CD14-positive monocyte (primary cell): ENCODE measurements around the gene GAK. TPM values are rescaled to one million over a fixed set of nuclear protein-coding genes. Genes with fewer than 3 reads are reported as not detected.

Experiments
- DNase-seq, 3 donors: peaks; one replicate each; pipeline ENCODE4 v3.0.0-alpha.2; 2011 to 2022
- H2AFZ ChIP-seq: 2 replicates; pipeline ENCODE4 v1.6.0; 2012; ENCODE audit warnings: mild to moderate bottlenecking, low read depth, low read length, inconsistent platforms; ENCODE audit not compliant: insufficient read depth, poor library complexity, severe bottlenecking
- H3K27ac ChIP-seq, 2 donors: 1 replicate in 1 of 2; 2 replicates in 1 of 2; pipeline ENCODE4 v1.5.1; 2012 to 2013; ENCODE audit warnings: low read length in 2 of 2, control low read depth in 1 of 2, inconsistent platforms in 1 of 2, low read depth in 1 of 2, mild to moderate bottlenecking in 1 of 2
- H3K27me3 ChIP-seq, 2 donors: one replicate each; pipeline versions ENCODE4 v1.6.0 to v1.6.1; 2011 to 2013; ENCODE audit warnings: low read length in 2 of 2; ENCODE audit not compliant: control insufficient read depth in 2 of 2, insufficient read depth in 2 of 2
- H3K36me3 ChIP-seq, 2 donors: replicated peaks in 1 of 2; 1 replicate in 1 of 2; 2 replicates in 1 of 2; pipeline versions ENCODE4 v1.5.1 to v1.6.1; 2012 to 2013; ENCODE audit warnings: low read length in 2 of 2, control low read depth in 1 of 2, inconsistent platforms in 1 of 2, mild to moderate bottlenecking in 1 of 2; ENCODE audit not compliant: insufficient read depth in 2 of 2, control insufficient read depth in 1 of 2
- H3K4me1 ChIP-seq, 2 donors: 1 replicate in 1 of 2; 2 replicates in 1 of 2; pipeline versions ENCODE4 v1.5.1 to v1.6.1; 2012 to 2013; ENCODE audit warnings: low read length in 2 of 2, control low read depth in 1 of 2, inconsistent platforms in 1 of 2, mild to moderate bottlenecking in 1 of 2, moderate library complexity in 1 of 2; ENCODE audit not compliant: insufficient read depth in 2 of 2, control insufficient read depth in 1 of 2
- H3K4me2 ChIP-seq: replicated peaks from 2 replicates; pipeline ENCODE3; 2012; ENCODE audit warnings: low read length, moderate library complexity, mild to moderate bottlenecking; ENCODE audit not compliant: poor library complexity, severe bottlenecking; ENCODE audit errors: extremely low read depth
- H3K4me3 ChIP-seq, 3 experiments: fragments of 200-600 bp in 1 of 3; sonication (generic) in 1 of 3; replicated peaks in 1 of 3; 1 replicate in 2 of 3; 2 replicates in 1 of 3; pipeline ENCODE4 v1.5.1; 2011 to 2013; ENCODE audit warnings: low read length in 3 of 3, mild to moderate bottlenecking in 3 of 3, control low read depth in 2 of 3, low read depth in 2 of 3, inconsistent platforms in 1 of 3, moderate library complexity in 1 of 3
- H3K79me2 ChIP-seq: 2 replicates; pipeline ENCODE4 v1.6.0; 2012; ENCODE audit warnings: mild to moderate bottlenecking, control low read depth, inconsistent platforms, low read length, moderate library complexity; ENCODE audit not compliant: insufficient read depth
- H3K9ac ChIP-seq: 2 replicates; pipeline ENCODE4 v1.6.0; 2017; ENCODE audit warnings: low read length, mild to moderate bottlenecking; ENCODE audit not compliant: insufficient read depth, poor library complexity, severe bottlenecking
- H3K9me3 ChIP-seq, 2 donors: replicated peaks in 1 of 2; 1 replicate in 1 of 2; 2 replicates in 1 of 2; pipeline versions ENCODE4 v1.5.1 to v1.6.1; 2012 to 2013; ENCODE audit warnings: low read length in 2 of 2, control low read depth in 1 of 2; ENCODE audit not compliant: control insufficient read depth in 1 of 2, insufficient read depth in 1 of 2
- H4K20me1 ChIP-seq: 2 replicates; pipeline ENCODE4 v1.6.0; 2012; ENCODE audit warnings: mild to moderate bottlenecking, low read length, control low read depth, moderate library complexity; ENCODE audit not compliant: insufficient read depth
- H3K27ac Mint-ChIP-seq, 7 donors: one replicate each; pipeline ENCODE4 v1.8.0; 2020; ENCODE audit warnings: mild to moderate bottlenecking in 7 of 7, mixed read lengths in 7 of 7, moderate library complexity in 6 of 7, inconsistent platforms in 2 of 7
- H3K27me3 Mint-ChIP-seq, 3 donors: one replicate each; pipeline ENCODE4 v1.8.0; 2021 to 2022; ENCODE audit warnings: low read depth in 3 of 3, mild to moderate bottlenecking in 3 of 3, mixed read lengths in 3 of 3, moderate library complexity in 3 of 3, inconsistent platforms in 1 of 3
- H3K36me3 Mint-ChIP-seq, 2 donors: one replicate each; pipeline ENCODE4 v1.8.0; 2020; ENCODE audit warnings: mixed read lengths in 2 of 2, inconsistent platforms in 1 of 2, mild to moderate bottlenecking in 1 of 2
- H3K4me1 Mint-ChIP-seq: one replicate; pipeline ENCODE4 v1.8.0; 2020; ENCODE audit warnings: mild to moderate bottlenecking, mixed read lengths
- H3K4me3 Mint-ChIP-seq, 2 donors: one replicate each; pipeline ENCODE4 v1.8.0; 2020; ENCODE audit warnings: mild to moderate bottlenecking in 2 of 2, mixed read lengths in 2 of 2, moderate library complexity in 1 of 2
- H3K9me3 Mint-ChIP-seq, 7 donors: one replicate each; pipeline ENCODE4 v1.8.0; 2020 to 2022; ENCODE audit warnings: mixed read lengths in 7 of 7, mild to moderate bottlenecking in 6 of 7, moderate library complexity in 6 of 7, inconsistent platforms in 2 of 7
- CTCF ChIP-seq: fragments of 200-600 bp; IDR thresholded peaks from one replicate; pipeline ENCODE4 v1.8.0; 2022; ENCODE audit warnings: antibody characterized with exemption, mild to moderate bottlenecking
- WGBS: methylation state at CpG from one replicate; pipeline ENCODE4 v1.1.5; 2013; ENCODE audit warnings: missing lambda C conversion rate; ENCODE audit not compliant: insufficient coverage; 5-methylcytosine and 5-hydroxymethylcytosine counted together
- intact Hi-C, 2 donors: fragments of 100-400 bp; cut with micrococcal nuclease; formaldehyde crosslinking; loops; one replicate each; pipeline versions ENCODE4 v1.15.0 to v1.15.1; 2023
- polyA plus RNA-seq, 3 donors: library from polyadenylated mRNA; depleted of rRNA in 1 of 3; unstranded in 2 of 3; stranded (reverse) in 1 of 3; fragments of 300-500 nt in 2 of 3; fragments of >200 nt in 1 of 3; fragmentation: Illumina TruSeq in 2 of 3; gene quantifications; 1 replicate in 2 of 3; 2 replicates in 1 of 3; pipeline ENCODE4 v1.2.3, GENCODE V29; 2012 to 2021

The GAK gene
- polyA plus RNA-seq, 3 donors: 40.3 to 88.7 (median 54.9) TPM

GRCh38 chr4:877502-877901 is 54.6 kb downstream of the GAK start:
- Histone ChIP-seq H3K9ac (no peak overlapping the region), H4K20me1 (peaks cover 35% of the 10 kb centered on the region), H3K79me2 (no peaks in the 10 kb centered on the region), H2AFZ (no peak overlapping the region), H3K4me1 (no peaks in the 10 kb centered on the region), H3K36me3 (peaks cover 95 to 100% of the 10 kb centered on the region in 2 donors), H3K9me3 (no peaks in the 10 kb centered on the region), H3K4me3 (no peak overlapping the region), H3K27me3 (no peaks in the 10 kb centered on the region), H3K4me2 (no peak overlapping the region), H3K27ac (no peak overlapping the region)
- H3K4me3 Mint-ChIP-seq: no peak overlapping the region
- H3K4me1 Mint-ChIP-seq: no peaks in the 10 kb centered on the region
- no peaks in the 10 kb centered on the region for H3K27me3 Mint-ChIP-seq
- no peak overlapping the region for H3K27ac Mint-ChIP-seq
- intact Hi-C loops: no loop called here
- WGBS: 94% methylated on average over 14 of the region's 25 CpGs
- H3K36me3 Mint-ChIP-seq: peaks cover 88 to 98% of the 10 kb centered on the region in 2 donors
- TF ChIP-seq CTCF: no peak
- H3K9me3 Mint-ChIP-seq: no peaks in the 10 kb centered on the region
- DNase-seq: no peak

- DNase-seq: no peak
- H3K36me3 ChIP-seq: peaks cover 95 to 100% of the 10 kb centered on the region in 2 donors
- H3K27ac ChIP-seq: no peak overlapping the region
- H3K36me3 Mint-ChIP-seq: peaks cover 86 to 97% of the 10 kb centered on the region in 2 donors
- H3K27me3 Mint-ChIP-seq: no peaks in the 10 kb centered on the region
- no peak overlapping the region for H3K4me2 ChIP-seq
- no peak overlapping the region for H3K9ac ChIP-seq
- peaks cover 33% of the 10 kb centered on the region for H4K20me1 ChIP-seq
- no peak overlapping the region for H3K27ac Mint-ChIP-seq
- no peaks in the 10 kb centered on the region for H3K4me1 Mint-ChIP-seq
- H3K4me1 ChIP-seq: no peaks in the 10 kb centered on the region
- no peaks in the 10 kb centered on the region for H3K27me3 ChIP-seq
- H2AFZ ChIP-seq: no peak overlapping the region
- no peak overlapping the region for H3K4me3 Mint-ChIP-seq
- WGBS: 96% methylated on average over 24 of the region's 24 CpGs
- peak; percentile 15 for TF ChIP-seq CTCF
- intact Hi-C loops: no loop called here
- H3K4me3 ChIP-seq: no peak overlapping the region
- H3K9me3 Mint-ChIP-seq: no peaks in the 10 kb centered on the region
- no peaks in the 10 kb centered on the region for H3K79me2 ChIP-seq
- no peaks in the 10 kb centered on the region for H3K9me3 ChIP-seq
Measured at GRCh38 chr4:876780-877179, 55.3 kb downstream of the GAK start.
